Peyer's patch (tissue), 4 donors: ENCODE measurements around the gene TACC2. TPM values are rescaled to one million over a fixed set of nuclear protein-coding genes. Genes with fewer than 3 reads are reported as not detected.

Experiments used
- DNase-seq, 3 donors: peaks; one replicate each; pipeline ENCODE4 v3.0.0-alpha.2; 2017 to 2019
- H3K27ac ChIP-seq, 4 donors: fragments of 200-600 bp; sonication (generic); one replicate each; pipeline ENCODE4 v1.5.1; 2016 to 2019
- H3K27me3 ChIP-seq, 2 donors: fragments of 200-600 bp; sonication (generic); one replicate each; pipeline ENCODE4 v1.5.1; 2019
- H3K36me3 ChIP-seq, 3 donors: fragments of 200-600 bp; sonication (generic); one replicate each; pipeline ENCODE4 v1.5.1; 2016 to 2019
- H3K4me1 ChIP-seq, 4 donors: fragments of 200-600 bp; sonication (generic); one replicate each; pipeline ENCODE4 v1.5.1; 2016 to 2019
- H3K4me3 ChIP-seq, 4 donors: fragments of 200-600 bp; sonication (generic); 1 replicate in 3 of 4; 2 replicates in 1 of 4; pipeline ENCODE4 v1.5.1; 2016 to 2019; ENCODE audit warnings: mild to moderate bottlenecking in 1 of 4
- H3K9me3 ChIP-seq, 4 donors: fragments of 200-600 bp; sonication (generic); one replicate each; pipeline ENCODE4 v1.5.1; 2016 to 2019; ENCODE audit warnings: mild to moderate bottlenecking in 1 of 4
- CTCF ChIP-seq, 6 experiments: fragments of 450-650 bp in 4 of 6; fragments of 200-600 bp in 2 of 6; sonication (generic) in 1 of 6; IDR thresholded peaks; one replicate each; pipeline ENCODE4 v1.5.1; 2017 to 2019; ENCODE audit warnings: antibody characterized with exemption in 6 of 6, mild to moderate bottlenecking in 3 of 6, moderate library complexity in 1 of 6
- POLR2A ChIP-seq, 2 donors: fragments of 450-650 bp; IDR thresholded peaks; one replicate each; pipeline ENCODE4 v1.5.1; 2017; ENCODE audit warnings: antibody characterized with exemption in 2 of 2, mild to moderate bottlenecking in 2 of 2, moderate library complexity in 2 of 2
- total RNA-seq, 4 donors: library from RNA; depleted of rRNA; stranded (reverse); fragments of >200 nt; gene quantifications; one replicate each; pipeline ENCODE4 v1.1.0, GENCODE V29; 2016

TACC2 gene
- total RNA-seq, 4 donors from 2014 or later = 91.6 to 140 (median 109) TPM

- H3K27ac ChIP-seq = no peak overlapping the region
- H3K4me1 ChIP-seq = no peaks in the 10 kb centered on the region
- TF ChIP-seq CTCF (IDR thresholded peaks at IDR 0.05) = no peak
- no peak for TF ChIP-seq POLR2A (IDR thresholded peaks at IDR 0.05)
- no peak overlapping the region for H3K4me3 ChIP-seq
- no peak for DNase-seq
- H3K36me3 ChIP-seq = peaks cover 0 to 16% (median 0%) of the 10 kb centered on the region in 3 donors
- H3K27me3 ChIP-seq = no peaks in the 10 kb centered on the region
- H3K9me3 ChIP-seq = no peaks in the 10 kb centered on the region
Measured at GRCh38 chr10:122207163-122207562, 218.2 kb downstream of the TACC2 start.

- TF ChIP-seq POLR2A (IDR thresholded peaks at IDR 0.05) = no peak
- TF ChIP-seq CTCF (IDR thresholded peaks at IDR 0.05) = no peak
- Histone ChIP-seq H3K4me3 (no peak overlapping the region), H3K36me3 (peaks cover 0 to 21% (median 0%) of the 10 kb centered on the region in 3 donors), H3K27me3 (no peaks in the 10 kb centered on the region), H3K27ac (no peak overlapping the region), H3K4me1 (no peaks in the 10 kb centered on the region), H3K9me3 (no peaks in the 10 kb centered on the region)
- no peak for DNase-seq
Measured at GRCh38 chr10:122207596-122207995, 218.6 kb downstream of the TACC2 start.

GRCh38 chr10:122208571-122209430 lies 219.8 kb downstream of the TACC2 start:
- TF ChIP-seq CTCF (IDR thresholded peaks at IDR 0.05) = no peak
- TF ChIP-seq POLR2A (IDR thresholded peaks at IDR 0.05) = no peak
- Histone ChIP-seq H3K27me3 (no peaks in the 10 kb centered on the region), H3K4me3 (no peak overlapping the region), H3K36me3 (peaks cover 0 to 21% (median 0%) of the 10 kb centered on the region in 3 donors), H3K4me1 (no peaks in the 10 kb centered on the region), H3K27ac (no peak overlapping the region), H3K9me3 (no peaks in the 10 kb centered on the region)
- no peak for DNase-seq

GRCh38 chr10:122210481-122211265 lies 221.7 kb downstream of the TACC2 start:
- DNase-seq = no peak
- Histone ChIP-seq H3K36me3 (peaks cover 0 to 28% (median 0%) of the 10 kb centered on the region in 3 donors), H3K4me1 (no peaks in the 10 kb centered on the region), H3K27ac (no peak overlapping the region), H3K9me3 (no peaks in the 10 kb centered on the region), H3K27me3 (no peaks in the 10 kb centered on the region), H3K4me3 (no peak overlapping the region)
- TF ChIP-seq POLR2A (IDR thresholded peaks at IDR 0.05) (no peak), CTCF (IDR thresholded peaks at IDR 0.05) (no peak)

GRCh38 chr10:122213364-122213763 lies 224.4 kb downstream of the TACC2 start:
- Histone ChIP-seq H3K9me3 (no peaks in the 10 kb centered on the region), H3K36me3 (peaks cover 0 to 49% (median 0%) of the 10 kb centered on the region in 3 donors), H3K27me3 (no peaks in the 10 kb centered on the region), H3K4me3 (no peak overlapping the region), H3K4me1 (no peaks in the 10 kb centered on the region), H3K27ac (no peak overlapping the region)
- TF ChIP-seq CTCF (IDR thresholded peaks at IDR 0.05) (no peak), POLR2A (IDR thresholded peaks at IDR 0.05) (no peak)
- DNase-seq = no peak
